ENCODE measurements around the gene CELA1.
"Not testable (repeated sequence)": the region's sequence is repeated elsewhere in the genome, so short reads cannot be mapped to it uniquely, and the experiment has no call there.

GRCh38 chr12:51291603-51292513 is 54.6 kb downstream of the CELA1 start:
- not testable (repeated sequence) for TF ChIP-seq CTCF, POLR2AphosphoS5 (IDR thresholded peaks at IDR 0.05)
